HG03565 (cell line): ENCODE data around the gene KSR2.

ENCODE experiments used
- ATAC-seq: cut with Tn5 transposase; IDR thresholded peaks from one replicate; pipeline ENCODE4 v1.9.1; 2021; ENCODE audit warnings: mild to moderate bottlenecking, moderate library complexity; ENCODE audit not compliant: unreplicated experiment

The KSR2 gene

GRCh38 chr12:117589021-117589420, 379.8 kb downstream of the KSR2 start:
- no peak for ATAC-seq

- no peak for ATAC-seq
Measured at GRCh38 chr12:117587631-117588287, 381.0 kb downstream of the KSR2 start.

GRCh38 chr12:117583677-117584225, 385.0 kb downstream of the KSR2 start:
- ATAC-seq, result no peak

- ATAC-seq, result no peak
Measured at GRCh38 chr12:117583092-117583491, 385.7 kb downstream of the KSR2 start.

- ATAC-seq, result no peak
Measured at GRCh38 chr12:117582135-117582784, 386.5 kb downstream of the KSR2 start.

GRCh38 chr12:117580718-117581062, 388.1 kb downstream of the KSR2 start:
- ATAC-seq, result no peak

- ATAC-seq, result no peak
Measured at GRCh38 chr12:117580015-117580717, 388.6 kb downstream of the KSR2 start.

GRCh38 chr12:117577122-117577657, 391.6 kb downstream of the KSR2 start:
- no peak for ATAC-seq

GRCh38 chr12:117576053-117576452, 392.7 kb downstream of the KSR2 start:
- ATAC-seq, result no peak

GRCh38 chr12:117574655-117575054, 394.1 kb downstream of the KSR2 start:
- ATAC-seq, result no peak

- no peak for ATAC-seq
Measured at GRCh38 chr12:117572755-117573154, 396.0 kb downstream of the KSR2 start.

GRCh38 chr12:117571321-117571720, 397.5 kb downstream of the KSR2 start:
- no peak for ATAC-seq

- no peak for ATAC-seq
Measured at GRCh38 chr12:117570608-117571007, 398.2 kb downstream of the KSR2 start.

- ATAC-seq, result no peak
Measured at GRCh38 chr12:117567644-117568216, 401.1 kb downstream of the KSR2 start.

GRCh38 chr12:117564881-117565280, 403.9 kb downstream of the KSR2 start:
- no peak for ATAC-seq

GRCh38 chr12:117563706-117564105, 405.1 kb downstream of the KSR2 start:
- no peak for ATAC-seq

- ATAC-seq, result no peak
Measured at GRCh38 chr12:117563007-117563406, 405.8 kb downstream of the KSR2 start.

- no peak for ATAC-seq
Measured at GRCh38 chr12:117561990-117562389, 406.8 kb downstream of the KSR2 start.

GRCh38 chr12:117559978-117560377, 408.8 kb downstream of the KSR2 start:
- ATAC-seq, result no peak

- no peak for ATAC-seq
Measured at GRCh38 chr12:117555889-117556288, 412.9 kb downstream of the KSR2 start.

- ATAC-seq, result no peak
Measured at GRCh38 chr12:117552971-117553370, 415.8 kb downstream of the KSR2 start.
